GM12873 (cell line): Measurements from ENCODE around the gene SUGCT.

Experiments used
- CTCF ChIP-seq: IDR thresholded peaks from 2 replicates; pipeline ENCODE4 v1.5.1; 2012; ENCODE audit warnings: low read depth, mild to moderate bottlenecking, moderate library complexity, low read length, control low read depth; ENCODE audit not compliant: insufficient read depth; ENCODE audit errors: missing control alignments

Gene SUGCT

DNA sequence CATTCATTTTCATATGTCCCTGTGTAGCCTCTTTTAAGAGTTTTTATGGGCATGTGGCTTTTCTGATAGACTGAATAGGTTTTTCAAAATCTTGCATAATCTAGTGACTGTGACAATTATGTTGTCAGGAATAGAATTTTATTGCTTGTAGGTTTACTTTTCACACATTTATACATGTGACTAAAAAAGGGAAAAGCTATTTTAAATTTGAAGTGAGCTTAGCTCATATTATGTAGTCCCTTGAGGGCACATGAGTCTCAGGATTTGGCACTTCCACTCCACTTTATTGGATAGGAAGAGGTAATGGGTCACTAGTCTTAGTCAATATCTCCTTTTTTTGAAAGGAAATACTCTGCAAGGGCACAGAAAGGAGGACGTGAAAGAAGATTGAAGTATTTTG is 247.3 kb downstream of the SUGCT start:
- TF ChIP-seq CTCF: no peak

- TF ChIP-seq CTCF: no peak
These were observed 258.9 kb downstream of the SUGCT start for GRCh38 chr7:40393660-40394059.

- no peak for TF ChIP-seq CTCF
These were observed 259.6 kb downstream of the SUGCT start for GRCh38 chr7:40394400-40394799.

DNA sequence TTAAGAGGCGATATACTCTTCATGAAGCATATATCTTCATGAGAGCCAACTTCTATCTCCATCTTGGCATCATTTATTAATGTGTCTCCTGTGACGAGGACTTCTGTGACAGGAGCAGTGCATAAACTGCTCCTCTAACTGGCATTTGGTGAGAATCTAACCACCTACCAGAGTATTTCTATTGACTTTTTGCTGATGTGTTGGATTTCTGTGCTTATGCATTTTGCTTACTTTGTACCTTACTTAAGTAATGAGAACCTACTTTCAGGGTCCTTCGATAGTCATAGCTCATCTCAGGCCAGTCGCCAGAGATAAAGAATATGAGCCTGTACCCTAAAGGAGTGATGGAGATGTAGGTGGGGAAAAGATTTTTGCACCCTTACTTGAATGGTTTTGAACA is 265.7 kb downstream of the SUGCT start:
- no peak for TF ChIP-seq CTCF

GRCh38 chr7:40401406-40401805 is 266.6 kb downstream of the SUGCT start:
- no peak for TF ChIP-seq CTCF

GRCh38 chr7:40402661-40403060 is 267.9 kb downstream of the SUGCT start:
- no peak for TF ChIP-seq CTCF

DNA sequence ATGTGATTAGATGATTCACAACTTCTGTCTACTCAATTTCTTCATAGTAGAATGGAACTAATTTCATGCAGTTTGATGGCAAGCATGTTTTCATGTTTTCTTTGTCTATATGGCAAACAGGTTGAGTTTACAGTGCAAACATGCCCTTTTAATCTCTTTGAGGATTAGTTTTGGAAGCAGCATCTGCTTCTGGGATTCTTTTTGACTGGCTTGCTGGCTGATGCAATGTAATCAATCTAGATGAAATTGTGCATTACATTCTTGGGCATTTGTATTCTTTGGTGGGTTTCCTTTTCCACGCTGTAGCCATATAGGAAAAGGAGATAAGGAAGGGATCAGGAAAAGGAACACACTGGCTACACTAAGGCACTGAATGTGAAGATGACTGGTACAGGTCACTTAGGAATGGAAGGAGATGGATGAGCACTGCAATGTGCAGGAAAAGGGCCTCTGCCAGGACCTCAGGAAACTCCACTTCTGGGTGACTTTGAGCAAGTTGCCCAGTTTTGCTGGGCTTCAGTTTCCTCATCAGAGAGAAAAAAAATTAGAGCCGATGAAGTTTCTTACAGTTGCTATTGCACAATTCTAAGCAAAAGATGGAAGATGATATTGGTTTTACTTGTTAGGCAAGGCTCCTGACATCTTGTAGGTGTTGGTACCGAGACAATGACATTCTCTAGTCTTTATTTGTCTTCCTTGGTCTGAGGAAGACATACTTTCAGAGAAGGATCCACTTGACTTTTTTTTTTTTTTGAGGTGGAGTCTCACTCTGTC is 269.1 kb downstream of the SUGCT start:
- TF ChIP-seq CTCF: no peak
